HTR-8/SVneo (cell line): ENCODE data around the gene SCAMP1.
"Not testable (repeated sequence)": the region's sequence is repeated elsewhere in the genome, so short reads cannot be mapped to it uniquely, and the experiment has no call there.

ENCODE experiments used
- DNase-seq: peaks from one replicate; pipeline ENCODE4 v3.0.0; 2011; ENCODE audit warnings: low spot score, mixed read lengths; ENCODE audit not compliant: insufficient read length
- FAIRE-seq: peaks from 2 replicates; lab custom pipeline; 2011; peaks lifted over from hg19 to GRCh38; lab: Jason Lieb, UNC

Gene SCAMP1

GRCh38 chr5:78419396-78419795 lies 59.0 kb downstream of the SCAMP1 start:
- DNase-seq (no peak), FAIRE-seq (no peak)

- DNase-seq (no peak), FAIRE-seq (no peak)
Measured at GRCh38 chr5:78420548-78420947, 60.1 kb downstream of the SCAMP1 start.

GRCh38 chr5:78424665-78425064 lies 64.2 kb downstream of the SCAMP1 start:
- FAIRE-seq = no peak

DNA sequence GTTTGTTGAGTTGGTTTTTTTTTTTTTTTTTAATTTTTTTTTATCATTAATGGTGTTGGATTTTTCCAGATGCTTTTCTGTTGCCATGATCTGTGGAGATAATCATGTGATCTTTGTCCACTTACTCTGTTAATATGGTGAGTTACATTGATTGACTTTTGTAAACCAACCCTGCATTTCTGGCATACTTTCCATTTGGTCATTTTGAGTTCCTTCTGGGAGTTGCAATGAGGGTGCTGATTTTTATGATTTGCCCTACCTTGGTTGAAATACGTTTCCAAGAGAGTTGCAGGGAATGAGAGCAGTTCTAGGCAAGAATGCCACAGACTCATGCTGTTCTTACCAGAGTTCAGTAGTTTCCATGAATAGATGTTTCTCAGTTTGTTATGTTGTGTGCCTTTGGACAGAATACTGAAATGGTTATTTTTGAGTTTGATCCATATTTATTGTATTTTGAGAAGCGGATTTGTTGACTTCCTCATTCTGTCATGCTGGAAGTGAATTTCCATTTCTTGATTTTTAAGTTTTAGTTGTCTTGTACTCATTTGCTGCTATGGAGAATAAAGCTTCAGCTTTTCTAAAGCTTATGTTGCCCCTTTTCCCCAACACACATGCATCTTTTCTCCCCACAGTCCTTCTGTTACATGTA lies 69.0 kb downstream of the SCAMP1 start:
- FAIRE-seq (no peak), DNase-seq (no peak)

More at GRCh38 chr5:78424665-78425064, 64.2 kb downstream of the SCAMP1 start:
- DNase-seq = no peak

DNA sequence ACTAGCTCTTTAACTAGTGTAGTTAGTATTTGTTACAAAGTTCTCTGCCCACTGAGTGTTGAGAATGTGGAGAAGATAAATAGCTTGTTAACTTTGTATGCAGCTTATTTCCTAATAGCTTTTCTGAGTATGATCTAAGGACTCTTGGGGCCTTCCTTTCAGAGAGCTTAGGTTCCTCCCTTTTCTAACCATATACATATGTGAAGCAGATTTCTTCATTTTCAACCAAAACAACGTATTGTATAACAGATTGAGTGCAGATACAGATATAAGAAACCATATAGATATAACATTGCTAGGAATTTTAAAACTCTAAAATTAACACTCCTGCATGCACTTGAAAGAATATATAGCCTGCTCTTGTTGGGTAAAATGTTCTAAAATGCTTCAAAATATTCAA lies 70.4 kb downstream of the SCAMP1 start:
- FAIRE-seq (no peak), DNase-seq (no peak)

- DNase-seq (no peak), FAIRE-seq (no peak)
Measured at GRCh38 chr5:78433972-78434371, 73.6 kb downstream of the SCAMP1 start.

DNA sequence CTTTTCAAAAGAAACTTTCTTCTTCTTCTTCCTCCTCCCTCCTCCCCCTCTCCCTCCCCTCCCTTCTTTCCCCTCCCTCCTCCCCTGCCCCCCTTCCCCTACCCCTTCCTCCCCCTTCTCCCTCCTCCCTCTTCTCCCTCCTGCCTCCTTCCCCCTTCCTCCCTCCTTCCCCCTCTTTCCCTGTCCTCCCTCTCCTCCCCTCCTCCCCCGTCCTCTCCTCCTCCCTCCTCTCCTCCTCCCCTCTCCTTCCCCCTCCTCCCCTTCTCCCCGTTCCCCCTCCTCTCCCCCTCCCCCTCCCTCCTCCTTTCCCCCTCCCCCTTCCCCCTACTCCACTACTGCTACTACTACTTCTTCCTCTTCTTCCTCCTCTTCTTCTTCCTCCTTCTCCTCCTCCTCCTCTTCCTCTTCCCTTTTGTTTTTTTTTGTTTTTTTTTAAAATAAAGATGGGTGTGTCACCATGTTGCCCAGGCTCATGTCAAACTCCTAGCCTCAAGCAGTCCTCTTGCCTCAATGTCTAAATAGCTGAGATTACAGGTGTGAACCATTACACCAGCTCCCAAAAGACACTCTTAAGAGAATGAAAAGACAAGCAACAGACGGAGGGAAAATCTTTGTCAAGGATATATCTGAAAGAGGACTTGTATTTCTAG lies 87.5 kb downstream of the SCAMP1 start:
- DNase-seq (no peak), FAIRE-seq (no peak)

DNA sequence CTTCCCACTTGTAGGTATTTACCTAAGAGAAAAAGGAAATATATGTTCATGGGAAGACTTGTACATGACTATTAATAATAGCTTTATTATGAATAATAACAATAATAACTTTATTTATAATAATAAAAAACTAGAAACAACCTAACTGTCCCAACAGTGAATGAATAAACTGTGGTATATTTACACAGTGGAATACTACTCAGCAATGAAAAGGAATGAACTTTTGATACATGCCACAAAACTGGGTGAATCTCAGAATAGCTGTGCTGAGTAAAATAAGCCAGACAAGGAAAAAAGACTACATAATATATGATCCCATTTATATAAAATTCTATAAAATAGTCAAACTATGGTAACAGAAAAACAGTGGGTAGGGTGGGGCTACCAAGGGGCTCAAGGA lies 88.7 kb downstream of the SCAMP1 start:
- FAIRE-seq (no peak), DNase-seq (no peak)

GRCh38 chr5:78457507-78457906 lies 97.1 kb downstream of the SCAMP1 start:
- not testable (repeated sequence) for FAIRE-seq, DNase-seq

DNA sequence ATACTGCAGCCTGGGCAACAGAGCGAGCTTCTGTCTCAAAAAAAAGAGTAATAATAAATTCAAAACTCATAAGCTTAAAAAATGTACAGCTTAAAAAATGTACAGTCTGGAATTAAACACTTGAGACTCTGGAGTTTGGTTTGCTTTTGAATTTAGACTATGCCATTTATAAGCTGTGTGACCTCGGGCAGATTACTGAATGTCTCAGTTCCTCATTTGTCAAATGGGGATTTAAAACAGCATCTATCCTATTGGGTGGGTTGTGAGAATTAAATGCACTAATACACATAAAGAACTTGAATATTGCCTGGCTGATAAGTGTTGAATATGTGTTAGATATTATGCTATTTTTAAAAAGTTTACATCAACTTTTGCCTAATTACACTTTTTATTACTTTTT lies 98.4 kb downstream of the SCAMP1 start:
- FAIRE-seq = no peak

GRCh38 chr5:78467140-78467539 lies 106.7 kb downstream of the SCAMP1 start:
- FAIRE-seq (no peak), DNase-seq (no peak)

More for the DNA sequence above, 98.4 kb downstream of the SCAMP1 start:
- DNase-seq = no peak

DNA sequence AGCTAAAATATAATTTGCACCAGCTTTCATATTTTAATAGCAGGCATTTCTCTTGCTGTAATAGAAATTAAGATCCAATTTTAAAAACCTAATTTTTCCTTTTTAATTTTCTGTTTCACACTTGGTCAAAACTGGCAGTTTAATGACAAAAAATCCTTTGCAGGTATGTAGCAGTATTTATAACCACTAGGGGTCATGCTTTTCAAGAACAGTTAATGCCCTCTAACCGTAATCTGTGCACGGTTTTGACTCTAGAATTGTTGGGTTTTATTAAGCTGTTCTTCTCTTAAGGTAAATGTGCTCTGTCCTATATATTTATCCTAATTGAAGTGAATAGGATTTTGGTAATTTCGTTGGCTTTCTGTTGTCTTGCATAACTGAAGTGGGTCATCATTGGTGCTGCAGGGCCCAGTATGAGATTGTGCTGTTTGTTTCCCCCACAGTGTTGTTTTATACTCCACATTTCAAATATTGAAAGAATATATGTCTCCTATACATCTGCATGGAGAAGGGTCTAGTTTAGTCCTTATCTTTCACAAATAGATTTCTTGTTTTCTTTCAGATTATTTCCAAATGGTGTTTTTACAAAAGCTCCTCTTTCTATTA lies 107.4 kb downstream of the SCAMP1 start:
- FAIRE-seq (no peak), DNase-seq (peak; percentile 41)

DNA sequence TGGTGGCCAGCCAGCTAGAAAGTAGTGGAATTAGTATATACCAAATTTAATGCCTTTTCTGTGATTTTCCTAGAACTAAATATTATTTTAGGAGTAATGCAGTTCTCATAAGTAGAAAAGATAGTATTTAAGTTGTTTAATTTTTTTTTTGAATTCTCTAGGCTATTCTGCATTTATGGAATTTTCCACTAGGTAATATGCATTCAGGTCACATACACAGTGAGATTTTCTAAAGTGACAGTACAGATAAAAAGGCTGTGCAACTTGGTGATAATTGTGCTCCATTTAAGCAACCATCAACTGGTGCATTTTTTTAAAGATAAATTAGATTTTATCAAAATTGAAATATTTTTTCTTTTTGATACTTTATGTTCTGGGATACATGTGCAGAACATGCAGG lies 111.5 kb downstream of the SCAMP1 start:
- no peak for FAIRE-seq
- no peak for DNase-seq

DNA sequence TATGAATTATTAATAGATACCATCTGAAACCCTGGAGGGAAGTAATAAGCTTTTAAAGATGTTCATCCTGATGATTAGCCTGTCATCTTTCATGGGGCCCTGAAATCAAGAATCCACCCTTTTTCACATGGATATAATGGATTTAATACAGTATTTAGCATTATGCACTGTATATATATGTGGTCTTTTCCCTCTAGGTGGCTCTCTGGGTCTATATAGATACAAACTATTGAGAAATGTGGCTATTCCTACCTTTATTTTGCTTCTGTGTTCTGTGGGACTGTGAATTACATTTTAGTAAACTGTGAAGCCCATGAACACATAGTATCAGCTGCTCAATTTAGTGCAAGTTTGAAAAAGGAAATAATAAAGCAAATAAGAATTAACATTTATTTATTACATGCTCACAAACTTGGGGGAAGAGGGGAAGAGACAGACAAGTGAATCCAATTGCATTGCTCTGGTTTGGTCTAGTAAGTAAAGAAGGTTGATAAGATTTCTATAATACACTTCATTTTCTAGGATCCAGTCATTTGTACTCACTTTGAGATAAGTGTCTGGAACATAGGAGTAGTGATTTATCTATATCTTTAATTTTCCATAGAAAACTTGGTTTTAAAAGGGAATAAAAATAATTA lies 112.2 kb downstream of the SCAMP1 start:
- FAIRE-seq (no peak), DNase-seq (no peak)

GRCh38 chr5:78473751-78474150 lies 113.3 kb downstream of the SCAMP1 start:
- FAIRE-seq (no peak), DNase-seq (no peak)

GRCh38 chr5:78475370-78475769 lies 115.0 kb downstream of the SCAMP1 start:
- no peak for DNase-seq
- FAIRE-seq = no peak

DNA sequence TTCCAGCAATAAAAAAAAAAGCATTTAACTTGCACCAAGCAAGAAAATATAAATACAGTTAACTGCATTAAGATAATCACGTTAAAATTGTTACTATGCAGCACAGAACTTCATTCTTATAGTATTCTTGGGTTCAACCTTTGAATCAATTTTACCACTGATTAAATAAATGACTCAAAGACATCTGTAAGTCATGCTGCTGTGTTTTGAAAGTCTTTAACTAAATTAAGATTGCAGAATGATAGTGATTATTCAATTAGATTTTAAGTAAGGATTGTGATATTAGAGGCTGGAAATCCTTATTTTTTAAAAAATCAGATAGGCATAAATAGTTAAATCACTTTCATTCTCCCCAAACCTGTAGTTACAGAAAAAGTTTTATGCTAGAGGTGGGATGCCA lies 116.4 kb downstream of the SCAMP1 start:
- DNase-seq (no peak), FAIRE-seq (no peak)

GRCh38 chr5:78482948-78483347 lies 122.5 kb downstream of the SCAMP1 start:
- FAIRE-seq = no peak
- DNase-seq = no peak

DNA sequence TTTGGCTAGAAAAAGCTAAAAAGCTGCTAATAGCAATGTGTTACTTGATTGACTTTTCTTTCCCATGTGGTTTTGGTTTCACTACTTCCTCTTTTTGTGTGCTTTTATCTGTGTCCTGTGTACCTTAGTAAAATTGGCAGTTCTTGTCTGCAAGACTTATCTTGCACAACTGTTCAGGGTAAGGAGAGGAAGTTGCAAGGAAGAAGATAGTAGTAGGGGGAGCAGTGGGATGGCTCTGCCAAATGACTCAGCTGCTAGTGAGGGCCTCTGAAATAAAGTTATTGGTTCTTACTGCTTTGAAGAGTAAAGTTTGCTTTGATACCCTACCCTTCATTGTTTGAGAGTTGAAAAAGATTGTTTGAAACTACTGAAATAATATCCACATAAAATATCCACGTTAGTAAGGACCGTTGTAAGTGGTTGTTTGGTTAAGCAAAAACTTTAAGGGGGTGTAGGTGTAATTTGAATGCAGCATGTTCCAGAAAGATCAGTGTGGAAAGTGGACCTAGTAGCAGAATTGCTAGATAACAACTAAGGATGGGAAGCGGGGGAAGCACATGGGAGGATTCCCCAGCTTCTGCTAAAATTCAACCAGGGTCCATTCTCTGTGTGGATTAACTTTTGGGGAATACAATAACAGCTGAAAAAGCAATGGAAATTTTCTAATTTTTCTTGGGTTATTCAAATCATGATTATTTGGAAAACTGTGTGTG lies 123.5 kb downstream of the SCAMP1 start:
- FAIRE-seq (no peak), DNase-seq (no peak)

GRCh38 chr5:78486218-78486617 lies 125.8 kb downstream of the SCAMP1 start:
- no peak for FAIRE-seq
- no peak for DNase-seq

GRCh38 chr5:78487846-78488245 lies 127.4 kb downstream of the SCAMP1 start:
- DNase-seq (no peak), FAIRE-seq (no peak)
